NB4 (cell line): ENCODE measurements around the gene POFUT2.

Source experiments
- CTCF ChIP-seq: IDR thresholded peaks from one replicate; pipeline ENCODE4 v1.5.1; 2012; ENCODE audit warnings: low read depth, low read length
- MAX ChIP-seq: IDR thresholded peaks from 2 replicates; pipeline ENCODE4 v1.6.1; 2011; ENCODE audit warnings: low read depth, low read length
- POLR2A ChIP-seq: IDR thresholded peaks from 2 replicates; pipeline ENCODE4 v1.6.1; 2011; ENCODE audit warnings: mild to moderate bottlenecking; ENCODE audit not compliant: insufficient read length; ENCODE audit errors: extremely low read depth

GRCh38 chr21:45305836-45306235 lies 18.1 kb upstream of the POFUT2 start:
- TF ChIP-seq CTCF = no peak
- TF ChIP-seq MAX = no peak
- no peak for TF ChIP-seq POLR2A
